Inferior parietal cortex (tissue), 1 donor: Measurements from ENCODE around the gene GJE1.
A peak's percentile ranks its signal among the peaks of the same experiment; 100 is the strongest.
"Not testable (repeated sequence)": the region's sequence is repeated elsewhere in the genome, so short reads cannot be mapped to it uniquely, and the experiment has no call there.

ENCODE experiments used
- DNase-seq: peaks from one replicate; pipeline ENCODE4 v3.0.0-alpha.2; 2016; ENCODE audit errors: extremely low spot score

GJE1 gene, protein sequence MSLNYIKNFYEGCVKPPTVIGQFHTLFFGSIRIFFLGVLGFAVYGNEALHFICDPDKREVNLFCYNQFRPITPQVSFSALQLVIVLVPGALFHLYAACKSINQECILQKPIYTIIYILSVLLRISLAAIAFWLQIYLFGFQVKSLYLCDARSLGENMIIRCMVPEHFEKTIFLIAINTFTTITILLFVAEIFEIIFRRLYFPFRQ

DNA sequence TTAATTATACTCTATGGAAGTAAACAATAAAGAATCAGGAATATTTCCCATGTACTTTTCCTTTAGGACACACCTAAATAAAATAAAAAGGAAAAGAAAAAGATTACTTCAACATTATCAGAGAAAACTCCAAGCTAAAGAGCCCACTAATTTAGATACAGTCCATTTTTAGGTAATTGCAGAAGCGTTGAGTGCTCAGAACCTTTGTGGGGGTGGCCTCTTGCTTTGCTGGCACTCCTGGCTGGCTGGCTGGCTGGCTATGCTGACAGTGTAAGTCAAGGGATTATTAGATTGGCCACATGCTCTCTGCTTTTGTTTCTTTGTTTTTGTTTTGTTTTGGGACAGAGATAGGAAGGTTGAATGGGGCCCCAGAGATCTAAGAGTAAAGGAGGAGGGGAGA, at the start of gene GJE1:
Gene GJE1 (plus strand): TSS at position 301 of the 400 bp plus-strand sequence. CDS start 234 bp downstream, outside the sequence.
- no peak for DNase-seq

DNA sequence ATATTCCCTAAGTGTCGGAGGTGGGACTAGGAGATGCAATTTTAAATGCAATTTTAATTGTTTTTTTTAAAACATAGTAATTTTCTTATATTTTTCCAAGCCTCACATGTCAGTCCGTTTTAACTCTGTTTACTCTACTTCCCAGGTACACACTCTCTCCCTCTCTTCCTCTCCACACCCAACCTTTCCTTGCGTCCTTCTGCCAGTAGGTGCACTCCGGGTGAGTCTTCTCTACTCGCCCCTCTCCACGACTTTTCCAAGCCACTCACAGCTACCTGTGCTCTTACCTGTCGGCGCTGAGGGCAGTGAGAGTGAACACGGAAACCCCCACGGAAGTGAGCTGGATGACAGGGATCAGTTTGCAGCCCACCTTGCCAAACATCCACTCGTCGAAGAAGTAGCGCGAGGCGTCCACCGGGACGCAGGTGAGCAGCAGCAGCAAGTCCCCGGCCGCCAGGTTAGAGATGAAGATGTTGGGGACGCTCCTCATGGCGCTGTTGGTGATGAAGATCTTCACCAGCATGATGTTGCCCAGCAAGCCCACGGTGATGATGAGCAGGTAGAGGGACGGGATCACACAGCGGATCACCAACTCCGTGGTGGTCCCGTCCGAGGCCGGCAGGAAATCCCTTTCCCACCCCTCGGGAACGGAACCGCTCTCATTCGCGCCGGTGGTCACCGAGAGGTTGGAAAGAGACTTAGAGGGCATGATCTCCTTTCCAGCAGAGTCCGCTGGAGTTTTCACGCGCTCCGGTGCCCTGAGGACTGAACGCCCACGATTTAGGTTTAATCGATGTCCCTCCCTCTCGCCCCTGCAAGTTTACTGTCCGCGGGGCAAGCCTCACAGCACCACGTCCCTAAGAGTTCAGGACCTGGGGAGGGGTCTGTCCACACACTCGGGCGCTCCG, 44.5 kb upstream of the GJE1 start:
- no peak for DNase-seq

DNA sequence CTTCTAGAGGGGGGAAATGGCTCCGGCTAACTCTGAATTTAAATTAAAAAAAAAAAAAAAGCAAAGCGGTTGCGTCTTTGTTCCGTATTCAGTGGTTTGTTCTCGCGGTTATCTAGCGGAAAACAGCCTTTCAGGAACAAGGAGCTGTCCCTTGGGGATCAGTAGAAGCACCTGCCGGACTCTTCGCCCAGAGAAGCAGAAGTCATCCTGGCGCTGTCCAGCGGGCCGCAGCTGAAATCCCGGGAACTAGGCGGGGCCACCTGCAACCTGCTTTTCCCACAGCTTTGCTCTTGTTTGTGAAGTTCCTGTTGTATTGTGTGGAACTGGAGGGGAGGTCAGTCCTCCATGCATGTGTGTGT, 43.9 kb upstream of the GJE1 start:
- DNase-seq, result no peak

DNA sequence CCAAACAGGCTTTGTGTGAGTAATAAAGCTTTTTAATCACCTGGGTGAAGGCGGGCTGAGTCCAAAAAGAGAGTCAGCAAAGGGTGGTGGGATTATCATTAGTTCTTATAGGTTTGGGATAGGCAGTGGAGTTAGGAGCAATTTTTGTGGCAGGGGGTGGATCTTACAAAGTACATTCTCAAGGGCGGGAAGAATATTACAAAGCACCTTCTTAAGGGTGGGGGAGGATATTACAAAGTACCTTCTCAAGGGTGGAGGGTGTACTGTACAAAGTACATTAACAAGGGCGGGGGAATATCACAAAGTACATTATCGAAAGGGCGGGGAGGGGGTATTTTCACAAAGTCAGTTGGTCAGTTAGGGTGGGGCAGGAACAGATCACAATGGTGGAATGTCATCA, 27.9 kb upstream of the GJE1 start:
- DNase-seq, result not testable (repeated sequence)

DNA sequence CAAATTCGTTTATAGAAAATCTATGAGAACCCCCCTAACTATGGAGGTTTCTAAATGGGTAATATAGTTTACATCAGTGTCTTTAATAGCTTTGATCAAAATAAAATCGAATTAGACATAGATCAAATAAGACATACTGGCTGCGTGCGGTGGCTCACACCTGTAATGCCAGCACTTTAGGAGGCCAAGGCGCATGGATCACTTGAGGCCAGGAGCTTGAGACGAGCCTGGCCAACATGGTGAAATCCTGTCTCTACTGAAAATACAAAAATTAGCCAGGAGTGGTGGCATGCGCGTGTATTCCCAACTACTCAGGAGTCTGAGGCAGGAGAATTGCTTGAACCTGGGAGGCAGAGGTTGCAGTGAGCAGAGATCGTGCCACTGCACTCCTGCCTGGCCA, 21.9 kb upstream of the GJE1 start:
- DNase-seq, result not testable (repeated sequence)

DNA sequence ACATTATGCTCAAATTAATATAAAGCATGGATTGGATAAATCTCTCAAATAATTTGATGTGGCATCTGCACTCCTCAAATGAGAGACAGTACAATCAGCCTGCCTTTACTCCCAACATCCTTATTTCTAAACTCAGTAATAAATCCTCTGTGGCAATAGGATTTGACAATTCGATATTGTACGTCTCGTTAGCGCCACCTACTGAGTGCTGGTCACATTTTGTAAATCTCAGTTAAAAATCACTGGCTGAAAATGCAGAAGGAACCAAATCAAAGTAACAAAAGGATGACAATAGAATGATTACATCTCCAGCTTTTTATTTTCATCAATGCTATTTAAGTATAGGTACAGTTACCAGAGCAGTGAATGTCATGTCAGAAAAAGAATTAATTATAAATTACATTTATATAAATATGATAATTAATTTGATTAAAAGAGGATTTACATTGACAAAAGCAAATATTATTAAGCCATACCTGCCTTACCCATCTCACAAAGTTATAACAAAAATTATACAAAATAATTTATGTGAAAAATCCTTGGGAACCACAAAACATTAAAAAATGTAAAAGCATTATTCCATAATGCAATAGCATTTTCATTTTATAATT, 20.2 kb upstream of the GJE1 start:
- DNase-seq, result peak; percentile 87

DNA sequence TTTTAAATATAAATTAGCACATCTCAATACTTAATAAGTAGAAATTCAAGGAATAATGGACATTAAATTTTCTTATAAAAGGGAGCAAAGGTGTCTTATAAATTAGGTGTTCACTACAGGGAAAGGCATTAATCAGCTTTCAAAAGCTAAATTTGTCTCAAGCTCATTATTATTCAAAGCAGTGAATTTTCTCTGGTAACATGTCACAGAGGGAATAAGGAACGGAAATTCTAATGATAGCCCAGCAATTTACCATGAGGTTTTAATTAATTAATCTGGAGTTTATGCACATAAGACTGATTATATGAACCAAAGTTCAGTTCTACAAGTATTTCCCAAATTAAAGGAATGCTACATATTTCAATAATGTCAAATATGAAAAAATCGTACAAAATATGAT, 15.4 kb upstream of the GJE1 start:
- no peak for DNase-seq

DNA sequence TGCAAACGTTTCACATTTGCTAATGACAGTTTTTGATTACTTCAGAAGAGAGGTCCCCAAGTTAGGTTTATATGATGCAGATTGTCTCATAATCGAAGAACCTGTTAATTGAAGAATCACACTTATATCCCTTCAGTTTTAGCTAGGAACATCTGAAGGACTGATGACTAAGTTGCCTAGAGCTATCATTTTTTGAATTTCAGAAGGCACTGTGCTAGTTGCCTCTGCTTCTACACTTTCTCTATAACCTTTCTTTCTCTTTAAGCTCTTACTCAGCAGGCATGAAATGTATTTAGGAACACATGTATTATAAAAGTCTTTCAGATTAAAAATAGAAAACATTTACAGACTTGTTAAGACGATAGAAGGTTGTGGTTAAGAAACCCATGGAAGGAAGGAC, 14.4 kb upstream of the GJE1 start:
- no peak for DNase-seq

DNA sequence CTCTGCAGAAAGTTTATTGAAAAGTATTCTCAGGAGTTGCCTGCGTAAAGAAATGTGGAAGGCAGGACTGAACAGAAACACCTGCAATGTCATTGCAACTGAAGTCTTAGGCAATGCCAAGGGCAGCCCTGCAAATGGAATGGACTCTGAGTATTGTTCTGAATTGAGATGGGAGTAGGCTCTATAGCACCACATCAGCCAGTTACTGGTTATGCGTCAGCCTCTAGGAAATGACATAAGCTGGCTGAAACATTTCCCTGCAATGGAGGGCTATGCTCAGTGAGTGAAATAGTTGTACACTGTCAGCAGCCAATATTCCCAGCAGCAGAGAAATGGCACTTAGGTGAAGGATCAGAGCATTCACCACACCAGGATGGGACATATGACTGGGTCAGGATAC, 13.8 kb upstream of the GJE1 start:
- DNase-seq, result no peak

DNA sequence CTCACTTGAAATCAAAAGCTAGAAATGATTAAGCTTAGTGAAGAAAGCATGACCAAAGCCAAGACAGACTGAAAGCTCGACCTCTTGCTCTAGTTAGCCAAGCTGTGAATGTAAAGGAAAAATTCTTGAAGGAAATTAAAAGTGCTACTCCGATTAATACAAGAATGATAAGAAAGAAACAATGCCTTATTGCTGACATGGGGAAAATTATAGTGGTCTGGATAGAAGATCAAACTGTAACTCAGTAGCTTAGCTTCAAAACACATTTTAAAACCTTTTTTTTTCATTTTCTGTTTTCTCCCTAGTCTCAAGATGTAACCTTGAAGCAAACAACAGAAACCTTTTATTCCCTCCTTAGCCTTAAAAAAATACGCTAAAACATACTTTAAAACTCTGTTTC, 11.4 kb upstream of the GJE1 start:
- DNase-seq, result no peak

DNA sequence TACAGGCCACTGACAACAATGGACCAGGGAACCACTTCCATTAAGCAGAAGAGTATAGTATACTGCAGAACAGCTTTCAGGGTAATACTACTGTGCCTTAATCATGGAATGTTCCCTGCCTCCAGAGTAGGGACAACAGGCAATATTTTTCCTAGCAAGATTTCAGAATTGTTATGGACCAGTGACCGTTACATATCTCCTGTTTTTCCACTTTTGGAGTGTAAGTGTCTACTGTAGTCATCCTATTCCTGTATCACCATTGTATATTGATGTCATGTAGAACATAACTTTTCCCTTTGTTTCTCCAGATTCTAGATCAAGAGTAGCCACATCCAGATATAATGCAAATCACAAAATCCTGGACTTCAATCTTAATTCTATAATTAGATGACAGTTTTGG, 1.9 kb upstream of the GJE1 start:
- DNase-seq, result no peak

DNA sequence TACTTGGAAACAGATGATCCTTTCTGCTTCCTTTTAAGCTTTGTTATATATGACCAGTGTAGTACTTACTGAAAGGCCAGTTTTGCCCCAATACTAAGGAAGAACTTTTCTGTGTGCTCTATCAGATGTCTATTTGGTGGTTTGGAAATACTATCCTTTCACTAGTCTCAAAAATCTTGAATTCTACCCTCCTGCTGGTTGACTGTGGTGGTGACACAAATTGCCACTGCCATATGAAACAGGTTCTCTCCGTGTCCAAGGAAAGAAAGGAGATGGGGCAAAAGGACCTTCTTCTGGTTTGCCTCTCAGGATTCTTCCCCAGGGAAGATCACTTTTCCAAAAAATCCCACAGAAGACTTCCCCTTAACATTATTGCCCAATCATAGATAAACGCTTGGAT, 6.2 kb downstream of the GJE1 start:
- DNase-seq, result no peak

DNA sequence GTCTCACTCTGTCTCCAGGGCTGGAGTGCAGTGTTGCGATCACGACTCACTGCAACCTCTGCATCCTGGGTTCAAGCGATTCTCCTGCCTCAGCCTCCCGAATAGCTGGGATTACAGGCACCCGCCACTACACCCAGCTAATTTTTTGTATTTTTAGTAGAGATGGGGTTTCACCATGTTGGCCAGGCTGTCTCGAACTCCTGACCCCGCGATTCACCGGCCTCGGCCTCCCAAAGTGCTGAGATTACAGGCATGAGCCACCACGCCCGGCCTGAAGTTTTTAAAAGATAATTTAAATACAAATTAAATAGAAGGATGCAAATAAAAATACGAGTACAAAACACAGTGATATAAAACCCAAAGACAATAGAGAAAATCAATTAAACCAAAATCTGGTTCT, 8.8 kb downstream of the GJE1 start:
- DNase-seq, result not testable (repeated sequence)

DNA sequence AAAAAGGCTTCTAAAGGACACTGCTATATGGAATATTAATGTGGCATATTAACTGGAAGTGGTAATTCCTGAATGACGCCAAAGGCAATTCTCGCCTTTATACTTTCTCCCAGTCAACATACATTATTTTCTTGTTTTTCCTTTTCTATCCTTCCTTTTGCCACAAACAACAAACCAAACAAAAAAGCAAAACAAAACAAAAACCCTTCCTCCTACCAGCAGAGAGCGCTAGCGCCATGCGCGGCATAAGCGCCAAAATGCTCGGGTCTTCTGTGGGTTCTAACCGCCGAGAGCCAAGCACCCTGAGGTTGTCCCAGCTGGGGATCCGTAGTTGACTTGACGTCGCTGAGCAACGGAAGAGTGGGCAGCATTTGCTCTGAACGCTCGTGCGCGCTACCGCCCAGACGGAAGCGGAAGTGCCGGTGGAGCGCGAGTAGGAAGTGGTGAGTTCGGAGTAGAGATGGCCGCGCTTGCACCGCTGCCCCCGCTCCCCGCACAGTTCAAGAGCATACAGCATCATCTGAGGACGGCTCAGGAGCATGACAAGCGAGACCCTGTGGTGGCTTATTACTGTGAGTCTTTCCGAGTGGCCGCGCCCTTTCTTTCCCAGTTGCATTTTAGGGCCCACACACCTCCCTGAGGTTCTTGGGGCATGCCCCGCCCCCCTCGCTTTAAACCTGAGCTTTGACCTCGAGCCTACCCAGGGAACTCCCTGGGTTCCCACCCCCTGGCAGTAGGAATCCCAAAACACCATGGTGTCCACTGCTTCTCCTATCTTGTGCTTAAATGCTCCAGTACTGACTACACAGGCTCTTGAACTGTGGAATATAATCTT, 14.3 kb downstream of the GJE1 start, which contains the start of the genes NMBR and VTA1:
Gene NMBR (minus strand): TSS at position 295 of the 835 bp plus-strand sequence. CDS start 58,464 bp downstream, outside the sequence.
Gene VTA1 (plus strand): TSS at position 436 of the 835 bp plus-strand sequence. CDS start 25 bp downstream, at position 461.
- DNase-seq, result peak; percentile 100

DNA sequence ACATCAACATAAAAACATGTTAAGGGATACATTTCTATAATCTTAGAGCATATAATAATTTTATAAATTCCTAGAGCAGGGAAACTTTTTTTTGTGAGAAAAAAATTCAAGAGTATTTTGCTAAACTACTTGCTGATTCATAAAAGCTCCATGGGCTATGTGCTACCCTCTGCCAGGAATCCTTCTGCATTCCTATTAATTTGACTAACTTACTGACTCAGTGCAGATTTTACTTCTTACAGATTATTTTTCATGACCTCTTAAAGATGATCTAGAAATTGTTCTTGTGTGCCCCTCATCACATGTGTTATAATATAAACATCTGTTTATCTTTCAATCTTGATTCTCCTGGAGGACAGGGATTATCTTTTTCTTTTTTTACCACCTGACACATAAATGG, 20.0 kb downstream of the GJE1 start:
- DNase-seq, result no peak

DNA sequence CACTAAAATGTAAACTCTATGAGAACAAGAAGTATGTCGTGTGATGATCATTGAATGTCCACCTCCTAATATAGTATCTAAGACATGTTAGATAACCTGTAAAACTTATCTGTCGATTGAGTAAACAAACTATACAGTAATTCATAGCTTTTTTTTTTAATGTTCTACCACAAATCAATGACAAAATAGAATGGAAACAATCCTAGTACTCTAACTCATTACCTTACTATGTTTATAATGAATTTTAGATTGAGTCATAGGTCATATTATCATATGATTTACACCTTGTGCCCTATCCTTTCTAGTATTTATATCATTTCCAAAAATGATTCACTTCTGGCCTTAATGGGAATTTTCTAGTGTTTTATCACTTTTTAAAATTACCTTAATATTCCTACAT, 20.5 kb downstream of the GJE1 start:
- DNase-seq, result no peak

DNA sequence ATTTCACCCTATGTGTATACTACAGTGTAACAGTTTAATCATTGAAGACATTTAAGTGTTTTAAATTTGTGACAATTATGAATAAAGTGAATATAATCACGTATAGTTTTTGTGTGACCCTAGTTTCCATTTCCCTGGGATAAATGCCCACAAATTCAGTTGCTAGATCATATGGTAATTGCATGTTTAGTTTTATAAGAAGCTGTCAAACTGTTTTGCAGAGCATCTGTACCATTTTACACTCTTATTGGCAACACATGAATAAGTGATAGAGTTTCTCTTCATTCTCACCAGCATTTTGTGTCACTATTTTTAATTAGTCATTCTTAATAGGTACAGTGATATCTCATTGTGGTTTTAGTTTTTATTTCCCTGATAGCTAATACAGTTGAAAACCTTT, 21.6 kb downstream of the GJE1 start:
- no peak for DNase-seq

DNA sequence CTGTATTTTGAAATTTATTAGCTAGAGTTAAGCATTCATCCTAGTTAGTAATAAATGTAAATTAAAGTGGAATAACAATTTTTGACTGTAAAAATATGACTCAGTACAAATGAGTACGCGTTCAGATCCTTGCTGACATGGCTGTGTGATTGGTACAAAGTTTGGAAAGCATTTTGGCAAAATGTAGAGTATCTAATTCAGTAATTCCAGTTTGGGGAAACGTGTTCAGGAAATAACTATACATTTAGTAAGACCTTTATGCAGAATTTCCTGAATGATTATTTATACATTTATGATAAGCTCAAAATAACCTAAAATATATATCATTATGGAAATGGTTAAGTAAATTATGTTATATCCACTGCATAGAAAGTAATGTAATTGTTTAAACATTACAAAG, 22.4 kb downstream of the GJE1 start:
- no peak for DNase-seq

DNA sequence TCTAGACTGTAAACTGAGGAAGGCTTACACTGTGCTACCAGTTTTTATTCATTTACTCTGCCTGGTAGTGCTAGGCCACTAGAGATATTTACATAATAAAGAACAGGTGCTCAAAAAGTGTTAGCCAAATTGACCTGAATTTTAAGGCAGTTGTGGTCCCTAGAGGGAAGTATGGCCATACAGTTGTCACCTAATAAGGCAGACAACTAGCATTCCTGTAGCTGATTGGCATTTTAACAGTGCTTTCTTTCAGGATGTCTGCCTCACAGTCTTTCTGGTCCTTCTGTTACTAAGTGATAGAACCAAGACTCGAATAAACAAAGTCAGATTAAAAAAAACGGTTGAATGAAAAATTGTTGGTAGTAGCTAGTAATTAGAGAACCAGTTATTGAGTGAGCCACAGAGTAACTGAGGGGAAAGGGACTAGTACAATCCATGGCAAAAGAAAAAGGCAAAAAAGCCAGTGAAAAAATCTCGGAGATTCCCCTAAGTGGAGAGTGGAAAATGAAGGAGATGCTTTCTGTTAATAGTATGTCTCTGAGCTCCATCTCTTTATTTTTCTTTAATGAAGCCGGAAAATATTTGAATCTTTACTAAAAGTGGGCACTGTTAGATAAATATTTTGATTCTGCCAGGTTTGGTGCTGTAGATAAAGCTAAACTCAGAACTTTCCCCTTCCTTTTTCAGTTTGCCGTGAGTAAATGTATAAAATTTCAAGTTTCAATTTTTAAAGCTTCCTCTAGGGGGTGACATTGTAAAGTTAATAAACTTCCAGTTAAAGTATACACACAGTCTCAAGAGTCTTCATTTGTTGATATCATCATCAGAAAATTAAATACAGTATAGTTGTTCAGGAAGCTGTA, 23.4 kb downstream of the GJE1 start:
- peak; percentile 57 for DNase-seq

DNA sequence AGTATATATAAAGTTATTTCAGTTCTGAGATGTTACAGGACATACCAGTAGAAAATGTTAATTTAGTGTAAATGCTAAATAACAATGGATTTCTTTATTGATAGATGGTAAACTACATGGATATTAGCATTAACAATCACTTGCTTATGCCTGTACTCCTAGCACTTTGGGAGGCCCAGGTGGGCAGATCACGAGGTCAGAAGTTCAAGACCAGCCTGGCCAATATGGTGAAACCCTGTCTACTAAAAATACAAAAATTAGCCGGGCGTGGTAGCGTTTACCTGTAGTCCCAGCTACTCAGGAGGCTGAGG, 24.0 kb downstream of the GJE1 start:
- not testable (repeated sequence) for DNase-seq

DNA sequence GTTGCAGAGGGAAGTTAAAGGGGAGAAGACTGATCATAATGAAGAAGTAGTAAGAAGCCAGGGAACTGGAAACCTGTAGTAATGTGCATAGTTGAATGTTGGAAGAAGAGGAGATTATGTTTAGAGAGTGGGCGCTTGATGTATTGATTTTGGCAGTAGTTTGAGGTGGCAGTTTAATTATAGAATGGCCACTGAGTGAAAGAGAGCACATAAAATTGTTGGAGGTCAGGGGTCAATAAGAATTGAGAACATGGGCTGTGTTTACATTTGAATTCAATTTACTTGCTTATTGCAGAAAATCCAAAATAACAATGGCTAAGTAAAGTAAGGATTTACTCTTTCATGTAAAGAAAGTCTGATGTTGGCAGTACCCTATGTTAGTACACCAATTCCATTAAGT, 30.1 kb downstream of the GJE1 start:
- DNase-seq, result no peak
